Neural cell (in vitro differentiated cells): Measurements from ENCODE around the gene EXOC8. TPM values are rescaled to one million over a fixed set of nuclear protein-coding genes. Genes with fewer than 3 reads are reported as not detected.

ENCODE experiments used
- H2AFZ ChIP-seq: fragments of 200-600, 300-800 bp; sonication (generic), shearing (Covaris generic); 2 replicates; pipeline ENCODE4 v1.6.0; 2014; ENCODE audit warnings: low read depth, mild to moderate bottlenecking, antibody characterized with exemption, low read length, moderate library complexity
- H3F3A ChIP-seq: fragments of 200-600 bp; shearing (Covaris generic); 2 replicates; pipeline ENCODE4 v1.6.1; 2016; ENCODE audit warnings: mild to moderate bottlenecking, moderate library complexity, mixed read lengths, antibody characterized with exemption, low read length; ENCODE audit not compliant: insufficient read depth, poor library complexity, severe bottlenecking
- H3K27ac ChIP-seq: fragments of 200-600, 300-800 bp; sonication (generic), shearing (Covaris generic); 2 replicates; pipeline ENCODE4 v1.5.1; 2014; ENCODE audit warnings: mild to moderate bottlenecking, low read length, moderate library complexity
- H3K27me3 ChIP-seq: fragments of 300-800, 200-600 bp; sonication (generic), shearing (Covaris generic); 2 replicates; pipeline ENCODE4 v1.6.0; 2014; ENCODE audit warnings: mild to moderate bottlenecking, low read depth, low read length, moderate library complexity; ENCODE audit not compliant: insufficient read depth
- H3K36me3 ChIP-seq: fragments of 300-800, 200-600 bp; sonication (generic), shearing (Covaris generic); 2 replicates; pipeline ENCODE4 v1.5.1; 2014; ENCODE audit warnings: mild to moderate bottlenecking, antibody characterized with exemption, low read length, moderate library complexity; ENCODE audit not compliant: insufficient read depth
- H3K4me2 ChIP-seq: fragments of 300-800, 200-600 bp; sonication (generic), shearing (Covaris generic); 2 replicates; pipeline ENCODE4 v1.6.0; 2014; ENCODE audit warnings: mild to moderate bottlenecking, low read length
- H3K4me3 ChIP-seq: fragments of 300-800, 200-600 bp; sonication (generic), shearing (Covaris generic); 2 replicates; pipeline ENCODE4 v1.5.1; 2014; ENCODE audit warnings: mild to moderate bottlenecking, low read length, moderate library complexity
- H3K79me2 ChIP-seq: fragments of 200-600 bp; shearing (Covaris generic); replicated peaks from 2 replicates; pipeline ENCODE4 v1.6.0; 2014; ENCODE audit warnings: mild to moderate bottlenecking, low read length, moderate library complexity; ENCODE audit not compliant: insufficient read depth
- H3K9ac ChIP-seq: fragments of 300-800, 200-600 bp; sonication (generic), shearing (Covaris generic); 2 replicates; pipeline ENCODE4 v1.6.1; 2016; ENCODE audit warnings: mild to moderate bottlenecking, low read length, mixed read lengths
- H3K9me2 ChIP-seq: fragments of 200-600 bp; shearing (Covaris generic); 2 replicates; pipeline ENCODE4 v1.6.1; 2016; ENCODE audit warnings: mild to moderate bottlenecking, low read length, mixed read lengths; ENCODE audit not compliant: insufficient read depth
- H3K9me3 ChIP-seq: fragments of 200-600, 300-800 bp; sonication (generic), shearing (Covaris generic); 2 replicates; pipeline ENCODE4 v1.6.1; 2016; ENCODE audit warnings: mild to moderate bottlenecking, mixed run types, low read length, moderate library complexity, mixed read lengths
- H4K20me1 ChIP-seq: fragments of 200-600 bp; shearing (Covaris generic); 2 replicates; pipeline ENCODE4 v1.6.1; 2016; ENCODE audit warnings: mild to moderate bottlenecking, mixed run types; ENCODE audit not compliant: insufficient read depth
- EP300 ChIP-seq: fragments of 450-650 bp; conservative IDR thresholded peaks from 2 replicates; pipeline ENCODE4 v1.6.1; 2014; ENCODE audit warnings: antibody characterized with exemption, mild to moderate bottlenecking, moderate library complexity; ENCODE audit not compliant: poor library complexity, severe bottlenecking
- EZH2 ChIP-seq: fragments of 200-600, 300-800 bp; shearing (Covaris generic), sonication (generic); IDR thresholded peaks from 2 replicates; pipeline ENCODE4 v1.6.1; 2014; ENCODE audit warnings: antibody characterized with exemption, low read length, borderline replicate concordance, mild to moderate bottlenecking; ENCODE audit not compliant: insufficient read depth, poor library complexity, severe bottlenecking
- MXI1 ChIP-seq: fragments of 450-650 bp; conservative IDR thresholded peaks from 2 replicates; pipeline ENCODE4 v1.6.1; 2014; ENCODE audit warnings: antibody characterized with exemption, mild to moderate bottlenecking; ENCODE audit not compliant: poor library complexity, severe bottlenecking
- POLR2AphosphoS5 ChIP-seq: IDR thresholded peaks from 2 replicates; pipeline ENCODE4 v1.6.1; 2012
- RAD21 ChIP-seq: fragments of 450-650 bp; conservative IDR thresholded peaks from 2 replicates; pipeline ENCODE4 v1.6.1; 2014; ENCODE audit warnings: antibody characterized with exemption, mild to moderate bottlenecking, moderate library complexity
- SMC3 ChIP-seq: fragments of 450-650 bp; conservative IDR thresholded peaks from 2 replicates; pipeline ENCODE4 v1.6.1; 2014; ENCODE audit warnings: antibody characterized with exemption, mild to moderate bottlenecking, moderate library complexity; ENCODE audit not compliant: poor library complexity
- TAF1 ChIP-seq: IDR thresholded peaks from 2 replicates; pipeline ENCODE4 v1.6.1; 2012; ENCODE audit warnings: low read depth
- polyA plus RNA-seq: library from polyadenylated mRNA; depleted of rRNA; stranded (reverse); fragments of >200 nt; gene quantifications from 2 replicates; pipeline ENCODE4 v1.2.3, GENCODE V29; 2014
- TF ChIP-seq, protein P1 (sequence below): fragments of 450-650 bp; IDR thresholded peaks from 2 replicates; pipeline ENCODE4 v1.5.1; 2014; ENCODE audit warnings: antibody characterized with exemption, mild to moderate bottlenecking, moderate library complexity; ENCODE audit not compliant: poor library complexity, severe bottlenecking
- TF ChIP-seq, protein P2 (sequence below): IDR thresholded peaks from 2 replicates; pipeline ENCODE4 v1.6.1; 2012; ENCODE audit warnings: borderline replicate concordance

EXOC8 gene
- polyA plus RNA-seq, 1 donor from 2014 or later, result 12.9 TPM

DNA sequence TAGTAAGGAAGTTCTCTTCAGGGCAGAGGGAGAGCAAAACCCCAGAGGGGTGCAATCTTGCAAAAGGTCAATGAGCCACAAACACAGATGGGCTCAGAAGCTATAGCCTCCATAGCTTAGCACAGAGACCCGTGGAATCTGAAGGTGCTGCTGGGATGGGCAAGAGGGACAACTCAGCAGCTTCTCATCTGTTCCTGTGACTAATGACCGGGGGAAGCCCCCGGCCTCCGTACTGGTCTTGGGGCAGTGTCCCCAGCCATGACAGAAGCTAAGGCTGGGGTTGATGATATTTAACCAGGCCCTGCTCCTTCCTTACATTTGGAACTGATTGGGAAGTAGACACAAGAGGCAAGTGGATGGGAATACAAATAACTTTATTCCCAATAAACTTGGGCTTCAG is 19.1 kb downstream of the EXOC8 start:
- no peak overlapping the region for H2AFZ ChIP-seq
- no peaks in the 10 kb centered on the region for H3K27me3 ChIP-seq
- H3K9me3 ChIP-seq, result no peaks in the 10 kb centered on the region
- H3K9me2 ChIP-seq, result no peaks in the 10 kb centered on the region
- H3K4me2 ChIP-seq, result no peak overlapping the region
- H3K36me3 ChIP-seq, result no peaks in the 10 kb centered on the region
- TF ChIP-seq, protein P1, sequence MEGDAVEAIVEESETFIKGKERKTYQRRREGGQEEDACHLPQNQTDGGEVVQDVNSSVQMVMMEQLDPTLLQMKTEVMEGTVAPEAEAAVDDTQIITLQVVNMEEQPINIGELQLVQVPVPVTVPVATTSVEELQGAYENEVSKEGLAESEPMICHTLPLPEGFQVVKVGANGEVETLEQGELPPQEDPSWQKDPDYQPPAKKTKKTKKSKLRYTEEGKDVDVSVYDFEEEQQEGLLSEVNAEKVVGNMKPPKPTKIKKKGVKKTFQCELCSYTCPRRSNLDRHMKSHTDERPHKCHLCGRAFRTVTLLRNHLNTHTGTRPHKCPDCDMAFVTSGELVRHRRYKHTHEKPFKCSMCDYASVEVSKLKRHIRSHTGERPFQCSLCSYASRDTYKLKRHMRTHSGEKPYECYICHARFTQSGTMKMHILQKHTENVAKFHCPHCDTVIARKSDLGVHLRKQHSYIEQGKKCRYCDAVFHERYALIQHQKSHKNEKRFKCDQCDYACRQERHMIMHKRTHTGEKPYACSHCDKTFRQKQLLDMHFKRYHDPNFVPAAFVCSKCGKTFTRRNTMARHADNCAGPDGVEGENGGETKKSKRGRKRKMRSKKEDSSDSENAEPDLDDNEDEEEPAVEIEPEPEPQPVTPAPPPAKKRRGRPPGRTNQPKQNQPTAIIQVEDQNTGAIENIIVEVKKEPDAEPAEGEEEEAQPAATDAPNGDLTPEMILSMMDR, result no peak
- TF ChIP-seq, protein P2, sequence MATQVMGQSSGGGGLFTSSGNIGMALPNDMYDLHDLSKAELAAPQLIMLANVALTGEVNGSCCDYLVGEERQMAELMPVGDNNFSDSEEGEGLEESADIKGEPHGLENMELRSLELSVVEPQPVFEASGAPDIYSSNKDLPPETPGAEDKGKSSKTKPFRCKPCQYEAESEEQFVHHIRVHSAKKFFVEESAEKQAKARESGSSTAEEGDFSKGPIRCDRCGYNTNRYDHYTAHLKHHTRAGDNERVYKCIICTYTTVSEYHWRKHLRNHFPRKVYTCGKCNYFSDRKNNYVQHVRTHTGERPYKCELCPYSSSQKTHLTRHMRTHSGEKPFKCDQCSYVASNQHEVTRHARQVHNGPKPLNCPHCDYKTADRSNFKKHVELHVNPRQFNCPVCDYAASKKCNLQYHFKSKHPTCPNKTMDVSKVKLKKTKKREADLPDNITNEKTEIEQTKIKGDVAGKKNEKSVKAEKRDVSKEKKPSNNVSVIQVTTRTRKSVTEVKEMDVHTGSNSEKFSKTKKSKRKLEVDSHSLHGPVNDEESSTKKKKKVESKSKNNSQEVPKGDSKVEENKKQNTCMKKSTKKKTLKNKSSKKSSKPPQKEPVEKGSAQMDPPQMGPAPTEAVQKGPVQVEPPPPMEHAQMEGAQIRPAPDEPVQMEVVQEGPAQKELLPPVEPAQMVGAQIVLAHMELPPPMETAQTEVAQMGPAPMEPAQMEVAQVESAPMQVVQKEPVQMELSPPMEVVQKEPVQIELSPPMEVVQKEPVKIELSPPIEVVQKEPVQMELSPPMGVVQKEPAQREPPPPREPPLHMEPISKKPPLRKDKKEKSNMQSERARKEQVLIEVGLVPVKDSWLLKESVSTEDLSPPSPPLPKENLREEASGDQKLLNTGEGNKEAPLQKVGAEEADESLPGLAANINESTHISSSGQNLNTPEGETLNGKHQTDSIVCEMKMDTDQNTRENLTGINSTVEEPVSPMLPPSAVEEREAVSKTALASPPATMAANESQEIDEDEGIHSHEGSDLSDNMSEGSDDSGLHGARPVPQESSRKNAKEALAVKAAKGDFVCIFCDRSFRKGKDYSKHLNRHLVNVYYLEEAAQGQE, result no peak
- TF ChIP-seq RAD21, result no peak
- TF ChIP-seq SMC3, result no peak
- TF ChIP-seq TAF1, result no peak
- no peak for TF ChIP-seq MXI1
- TF ChIP-seq POLR2AphosphoS5, result no peak
- no peak for TF ChIP-seq EP300
- no peak for TF ChIP-seq EZH2
- H3K27ac ChIP-seq, result no peak overlapping the region
- no peak overlapping the region for H3K4me3 ChIP-seq
- H3K9ac ChIP-seq, result no peak overlapping the region
- H3K79me2 ChIP-seq, result no peaks in the 10 kb centered on the region
- H4K20me1 ChIP-seq, result no peaks in the 10 kb centered on the region
- no peaks in the 10 kb centered on the region for H3F3A ChIP-seq

DNA sequence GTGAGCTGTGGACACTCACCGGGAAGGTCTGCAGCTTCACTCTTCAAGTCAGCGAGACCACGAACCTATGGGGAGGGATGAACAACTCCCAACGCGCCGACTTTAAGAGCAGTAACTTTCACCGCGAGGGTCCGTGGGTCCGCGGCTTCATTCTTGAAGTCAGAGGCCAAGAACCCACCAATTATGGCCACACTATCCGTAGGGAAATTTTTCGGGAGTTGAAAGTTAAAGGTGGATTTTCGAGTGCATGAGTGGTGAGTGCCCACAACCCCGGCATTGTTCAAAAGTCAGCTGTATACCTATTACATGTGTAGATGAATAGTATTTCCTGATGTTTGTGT is 19.7 kb downstream of the EXOC8 start:
- no peaks in the 10 kb centered on the region for H3K9me3 ChIP-seq
- H3K79me2 ChIP-seq, result no peaks in the 10 kb centered on the region
- no peak overlapping the region for H3K9ac ChIP-seq
- H2AFZ ChIP-seq, result no peak overlapping the region
- no peaks in the 10 kb centered on the region for H3K36me3 ChIP-seq
- H3K4me3 ChIP-seq, result no peak overlapping the region
- TF ChIP-seq RAD21 (no peak), EZH2 (no peak), TAF1 (no peak)
- TF ChIP-seq, protein P1, result no peak
- no peaks in the 10 kb centered on the region for H3K27me3 ChIP-seq
- no peaks in the 10 kb centered on the region for H3K9me2 ChIP-seq
- no peak overlapping the region for H3K27ac ChIP-seq
- H3F3A ChIP-seq, result no peaks in the 10 kb centered on the region
- no peaks in the 10 kb centered on the region for H4K20me1 ChIP-seq
- no peak overlapping the region for H3K4me2 ChIP-seq
